Neuronal stem cell (in vitro differentiated cells): Measurements from ENCODE around the gene TLL1.

Source experiments
- DNase-seq: peaks from one replicate; pipeline ENCODE4 v3.0.0-alpha.2; 2013; ENCODE audit warnings: low spot score
- H2AFZ ChIP-seq: one replicate; pipeline ENCODE4 v1.6.1; 2013; ENCODE audit warnings: mild to moderate bottlenecking, low read length, inconsistent platforms
- H2AK5ac ChIP-seq: 2 replicates; pipeline ENCODE4 v1.6.1; 2013; ENCODE audit warnings: low read depth, mild to moderate bottlenecking, inconsistent platforms, low read length, moderate library complexity, mixed read lengths
- H2BK120ac ChIP-seq: 2 replicates; pipeline ENCODE4 v1.6.1; 2013; ENCODE audit warnings: low read depth, mild to moderate bottlenecking, inconsistent platforms, low read length, moderate library complexity, mixed read lengths
- H2BK12ac ChIP-seq: one replicate; pipeline ENCODE4 v1.6.1; 2013; ENCODE audit warnings: low read length, inconsistent platforms
- H2BK15ac ChIP-seq: 2 replicates; pipeline ENCODE4 v1.6.1; 2013; ENCODE audit warnings: mild to moderate bottlenecking, low read length, inconsistent platforms, mixed read lengths
- H2BK5ac ChIP-seq: one replicate; pipeline ENCODE4 v1.6.1; 2013; ENCODE audit warnings: inconsistent platforms, mild to moderate bottlenecking, low read length, moderate library complexity
- H3K14ac ChIP-seq: one replicate; pipeline ENCODE4 v1.6.1; 2013; ENCODE audit warnings: low read length, inconsistent platforms
- H3K18ac ChIP-seq: 2 replicates; pipeline ENCODE4 v1.6.1; 2013; ENCODE audit warnings: low read length, inconsistent platforms
- H3K23ac ChIP-seq: 2 replicates; pipeline ENCODE4 v1.6.1; 2013; ENCODE audit warnings: low read depth, mild to moderate bottlenecking, mixed read lengths, low read length, inconsistent platforms; ENCODE audit not compliant: poor library complexity
- H3K27ac ChIP-seq: replicated peaks from 3 replicates; pipeline ENCODE4 v1.5.1; 2013; ENCODE audit warnings: low read length, inconsistent platforms
- H3K27me3 ChIP-seq, 3 experiments: 2 replicates each; pipeline ENCODE4 v1.6.1; 2013; ENCODE audit warnings: low read length in 3 of 3, mild to moderate bottlenecking in 2 of 3, inconsistent platforms in 1 of 3, low read depth in 1 of 3, mixed read lengths in 1 of 3, moderate library complexity in 1 of 3; ENCODE audit not compliant: control insufficient read depth in 3 of 3, insufficient read depth in 3 of 3
- H3K36me3 ChIP-seq, 2 donors: replicated peaks in 1 of 2; 2 replicates each; pipeline ENCODE4 v1.6.1; 2013; ENCODE audit warnings: low read length in 2 of 2; ENCODE audit not compliant: control insufficient read depth in 2 of 2, insufficient read depth in 2 of 2
- H3K4ac ChIP-seq: 2 replicates; pipeline ENCODE4 v1.6.1; 2013; ENCODE audit warnings: inconsistent platforms, mild to moderate bottlenecking, low read length, moderate library complexity
- H3K4me1 ChIP-seq, 2 donors: 1 replicate in 1 of 2; 2 replicates in 1 of 2; pipeline ENCODE4 v1.6.1; 2013; ENCODE audit warnings: low read length in 2 of 2, low read depth in 1 of 2; ENCODE audit not compliant: control insufficient read depth in 2 of 2, insufficient read depth in 1 of 2
- H3K4me2 ChIP-seq: one replicate; pipeline ENCODE4 v1.6.1; 2013; ENCODE audit warnings: mild to moderate bottlenecking, low read length, inconsistent platforms; ENCODE audit not compliant: insufficient read depth, poor library complexity, severe bottlenecking
- H3K4me3 ChIP-seq, 2 donors: 2 replicates each; pipeline ENCODE4 v1.5.1; 2013; ENCODE audit warnings: low read length in 2 of 2, mild to moderate bottlenecking in 2 of 2, inconsistent platforms in 1 of 2, moderate library complexity in 1 of 2
- H3K79me1 ChIP-seq: one replicate; pipeline ENCODE4 v1.6.1; 2013; ENCODE audit warnings: low read depth, mild to moderate bottlenecking, inconsistent platforms, low read length, moderate library complexity
- H3K9ac ChIP-seq: one replicate; pipeline ENCODE4 v1.6.1; 2013; ENCODE audit warnings: mild to moderate bottlenecking, low read depth, low read length, inconsistent platforms; ENCODE audit not compliant: poor library complexity
- H3K9me3 ChIP-seq, 2 donors: replicated peaks in 1 of 2; 2 replicates each; pipeline versions ENCODE3 to v1.6.1; 2013; ENCODE audit warnings: low read length in 2 of 2, mild to moderate bottlenecking in 2 of 2, inconsistent platforms in 1 of 2, low read depth in 1 of 2, mixed read lengths in 1 of 2, moderate library complexity in 1 of 2; ENCODE audit not compliant: control insufficient read depth in 2 of 2, insufficient read depth in 1 of 2
- H4K8ac ChIP-seq: one replicate; pipeline ENCODE4 v1.6.1; 2013; ENCODE audit warnings: low read depth, mild to moderate bottlenecking, inconsistent platforms, low read length, moderate library complexity
- H4K91ac ChIP-seq: one replicate; pipeline ENCODE4 v1.6.1; 2013; ENCODE audit warnings: low read length, low read depth, mild to moderate bottlenecking, inconsistent platforms; ENCODE audit not compliant: poor library complexity
- WGBS, 2 donors: extraction: QIAGEN DNeasy Blood & Tissue Kit; methylation state at CpG; one replicate each; pipeline ENCODE4 v1.1.7; 2013; ENCODE audit warnings: missing lambda C conversion rate in 2 of 2, mixed read lengths in 1 of 2; ENCODE audit not compliant: insufficient read length in 2 of 2, insufficient replicate concordance in 1 of 2; ENCODE audit errors: extremely low coverage in 2 of 2; 5-methylcytosine and 5-hydroxymethylcytosine counted together

Gene TLL1

DNA sequence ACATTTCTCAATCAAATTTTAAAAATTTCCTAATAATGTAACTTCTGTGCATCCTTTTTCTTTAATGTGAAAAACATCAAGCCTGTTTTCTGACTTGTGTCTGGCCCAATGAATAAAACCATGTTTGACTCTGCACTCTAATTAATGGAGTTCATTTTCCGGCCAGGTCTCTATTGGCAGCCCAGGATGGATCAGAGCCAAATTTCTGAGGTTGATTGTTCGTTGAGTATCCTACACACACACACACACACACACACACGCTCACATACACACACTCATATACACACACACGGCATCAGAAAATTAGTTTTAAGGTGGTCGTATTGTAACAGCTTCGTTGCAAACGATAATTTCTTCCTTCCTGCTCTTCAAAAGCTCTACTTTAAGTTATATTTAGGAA, 28.9 kb upstream of the TLL1 start:
- H4K8ac ChIP-seq, result no peak overlapping the region
- no peaks in the 10 kb centered on the region for H3K9me3 ChIP-seq
- H3K23ac ChIP-seq, result no peak overlapping the region
- H3K4me1 ChIP-seq, result peaks cover 0 to 2% of the 10 kb centered on the region in 2 donors
- no peak overlapping the region for H3K9ac ChIP-seq
- H3K36me3 ChIP-seq, result no peaks in the 10 kb centered on the region
- H3K18ac ChIP-seq, result no peak overlapping the region
- H3K14ac ChIP-seq, result no peak overlapping the region
- H2BK5ac ChIP-seq, result no peak overlapping the region
- H3K27me3 ChIP-seq, result no peaks in the 10 kb centered on the region
- H2AK5ac ChIP-seq, result no peak overlapping the region
- no peak for DNase-seq
- no CpG with 5 or more reads among the region's 7 CpGs for WGBS, 2 donors
- H3K4me2 ChIP-seq, result no peak overlapping the region
- no peak overlapping the region for H3K4ac ChIP-seq
- no peak overlapping the region for H2AFZ ChIP-seq
- no peak overlapping the region for H3K27ac ChIP-seq
- H4K91ac ChIP-seq, result no peak overlapping the region
- H2BK120ac ChIP-seq, result no peak overlapping the region
- H2BK15ac ChIP-seq, result no peak overlapping the region
- no peaks in the 10 kb centered on the region for H3K79me1 ChIP-seq
- H3K4me3 ChIP-seq, result no peak overlapping the region
- no peak overlapping the region for H2BK12ac ChIP-seq

GRCh38 chr4:165851256-165851655, 21.8 kb upstream of the TLL1 start:
- Histone ChIP-seq H3K4me2 (no peak overlapping the region), H2AFZ (no peak overlapping the region), H3K9me3 (no peaks in the 10 kb centered on the region), H2BK5ac (no peak overlapping the region), H3K23ac (no peak overlapping the region), H3K18ac (no peak overlapping the region), H3K27ac (no peak overlapping the region), H2AK5ac (no peak overlapping the region), H3K4me1 (no peaks in the 10 kb centered on the region), H3K4ac (no peak overlapping the region), H4K91ac (no peak overlapping the region), H3K14ac (no peak overlapping the region), H2BK12ac (no peak overlapping the region), H3K79me1 (no peaks in the 10 kb centered on the region), H2BK120ac (no peak overlapping the region), H3K9ac (no peak overlapping the region), H3K36me3 (no peaks in the 10 kb centered on the region), H3K27me3 (no peaks in the 10 kb centered on the region), H2BK15ac (no peak overlapping the region), H4K8ac (no peak overlapping the region), H3K4me3 (no peak overlapping the region)
- WGBS, 2 donors, result no CpG with 5 or more reads among the region's 3 CpGs
- no peak for DNase-seq

GRCh38 chr4:165855191-165855590, 17.8 kb upstream of the TLL1 start:
- Histone ChIP-seq H3K36me3 (no peaks in the 10 kb centered on the region), H3K18ac (no peak overlapping the region), H4K91ac (no peak overlapping the region), H3K9ac (no peak overlapping the region), H3K79me1 (no peaks in the 10 kb centered on the region), H3K4me1 (no peaks in the 10 kb centered on the region), H2AFZ (no peak overlapping the region), H3K27me3 (no peaks in the 10 kb centered on the region), H3K9me3 (no peaks in the 10 kb centered on the region), H3K4me3 (no peak overlapping the region), H2BK12ac (no peak overlapping the region), H3K23ac (no peak overlapping the region), H3K27ac (no peak overlapping the region), H3K4me2 (no peak overlapping the region), H4K8ac (no peak overlapping the region), H3K4ac (no peak overlapping the region), H2BK15ac (no peak overlapping the region), H3K14ac (no peak overlapping the region), H2AK5ac (no peak overlapping the region), H2BK120ac (no peak overlapping the region), H2BK5ac (no peak overlapping the region)
- DNase-seq, result no peak

GRCh38 chr4:165861363-165861762, 11.7 kb upstream of the TLL1 start:
- Histone ChIP-seq H3K36me3 (no peaks in the 10 kb centered on the region), H3K4me3 (no peak overlapping the region), H3K4me1 (no peaks in the 10 kb centered on the region), H3K23ac (no peak overlapping the region), H3K9me3 (no peaks in the 10 kb centered on the region), H3K18ac (no peak overlapping the region), H2BK120ac (no peak overlapping the region), H3K27me3 (no peaks in the 10 kb centered on the region), H3K4me2 (no peak overlapping the region), H3K4ac (no peak overlapping the region), H2AFZ (no peak overlapping the region), H4K8ac (no peak overlapping the region), H3K79me1 (no peaks in the 10 kb centered on the region), H2BK15ac (no peak overlapping the region), H4K91ac (no peak overlapping the region), H2BK12ac (no peak overlapping the region), H3K9ac (no peak overlapping the region), H3K14ac (no peak overlapping the region), H3K27ac (no peak overlapping the region), H2BK5ac (no peak overlapping the region), H2AK5ac (no peak overlapping the region)
- DNase-seq, result no peak
- no CpG with 5 or more reads among the region's 1 CpG for WGBS, 2 donors
